ENCODE data around the gene TPRG1L.

TPRG1L gene

DNA sequence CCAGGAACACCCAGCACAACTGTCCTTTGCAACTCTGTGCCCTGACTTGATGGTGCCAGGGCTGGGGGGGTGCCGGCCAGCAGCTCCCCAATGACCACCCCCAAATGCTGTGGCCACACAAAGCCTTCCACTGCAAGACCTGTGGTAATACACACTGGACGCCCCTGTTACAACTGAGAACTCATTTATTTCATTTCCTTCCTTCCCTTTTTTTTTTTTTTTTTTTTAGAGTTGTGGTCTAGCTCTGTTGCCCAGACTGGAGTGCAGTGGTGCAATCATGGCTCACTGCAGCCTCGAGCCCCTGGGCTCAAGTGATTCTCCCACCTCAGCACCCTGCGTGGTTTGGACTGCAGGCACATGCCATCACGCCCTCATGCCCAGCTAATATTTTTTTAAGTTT, 52.7 kb downstream of the TPRG1L start:
- Histone ChIP-seq H3K27me3 (ENCODE audit: insufficient read depth, low read length, poor library complexity) (no peaks in the 10 kb centered on the region), H3K9me3 (ENCODE audit: insufficient read depth, low read length, severe bottlenecking) (no peaks in the 10 kb centered on the region), H3K9ac (ENCODE audit: low read depth, low read length) (no peak overlapping the region), H2AFZ (ENCODE audit: low read depth, low read length) (no peak overlapping the region), H3K27ac (ENCODE audit: low read length) (no peak overlapping the region), H3K4me3 (ENCODE audit: low read depth in 1 of 2, low read length in 2 of 2) (no peak overlapping the region), H4K20me1 (ENCODE audit: insufficient read depth, low read length) (peaks cover 91% of the 10 kb centered on the region), H3K79me2 (ENCODE audit: insufficient read depth, low read length) (peaks cover 52% of the 10 kb centered on the region), H3K4me2 (ENCODE audit: insufficient read depth, low read length) (no peak overlapping the region), H3K4me1 (ENCODE audit: insufficient read depth, low read length) (no peaks in the 10 kb centered on the region), H3K36me3 (ENCODE audit: insufficient read depth, low read length) (no peaks in the 10 kb centered on the region)
- no peak for DNase-seq
- no peak for ATAC-seq (ENCODE audit: insufficient read depth, low read depth)
- no peak for TF ChIP-seq EZH2 (IDR thresholded peaks at IDR 0.05; ENCODE audit: borderline replicate concordance, low read depth, low read length, severe bottlenecking)
- TF ChIP-seq, protein P1, sequence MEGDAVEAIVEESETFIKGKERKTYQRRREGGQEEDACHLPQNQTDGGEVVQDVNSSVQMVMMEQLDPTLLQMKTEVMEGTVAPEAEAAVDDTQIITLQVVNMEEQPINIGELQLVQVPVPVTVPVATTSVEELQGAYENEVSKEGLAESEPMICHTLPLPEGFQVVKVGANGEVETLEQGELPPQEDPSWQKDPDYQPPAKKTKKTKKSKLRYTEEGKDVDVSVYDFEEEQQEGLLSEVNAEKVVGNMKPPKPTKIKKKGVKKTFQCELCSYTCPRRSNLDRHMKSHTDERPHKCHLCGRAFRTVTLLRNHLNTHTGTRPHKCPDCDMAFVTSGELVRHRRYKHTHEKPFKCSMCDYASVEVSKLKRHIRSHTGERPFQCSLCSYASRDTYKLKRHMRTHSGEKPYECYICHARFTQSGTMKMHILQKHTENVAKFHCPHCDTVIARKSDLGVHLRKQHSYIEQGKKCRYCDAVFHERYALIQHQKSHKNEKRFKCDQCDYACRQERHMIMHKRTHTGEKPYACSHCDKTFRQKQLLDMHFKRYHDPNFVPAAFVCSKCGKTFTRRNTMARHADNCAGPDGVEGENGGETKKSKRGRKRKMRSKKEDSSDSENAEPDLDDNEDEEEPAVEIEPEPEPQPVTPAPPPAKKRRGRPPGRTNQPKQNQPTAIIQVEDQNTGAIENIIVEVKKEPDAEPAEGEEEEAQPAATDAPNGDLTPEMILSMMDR (IDR thresholded peaks at IDR 0.05; ENCODE audit: borderline replicate concordance, extremely low read depth, low read length, poor library complexity, severe bottlenecking): no peak

DNA sequence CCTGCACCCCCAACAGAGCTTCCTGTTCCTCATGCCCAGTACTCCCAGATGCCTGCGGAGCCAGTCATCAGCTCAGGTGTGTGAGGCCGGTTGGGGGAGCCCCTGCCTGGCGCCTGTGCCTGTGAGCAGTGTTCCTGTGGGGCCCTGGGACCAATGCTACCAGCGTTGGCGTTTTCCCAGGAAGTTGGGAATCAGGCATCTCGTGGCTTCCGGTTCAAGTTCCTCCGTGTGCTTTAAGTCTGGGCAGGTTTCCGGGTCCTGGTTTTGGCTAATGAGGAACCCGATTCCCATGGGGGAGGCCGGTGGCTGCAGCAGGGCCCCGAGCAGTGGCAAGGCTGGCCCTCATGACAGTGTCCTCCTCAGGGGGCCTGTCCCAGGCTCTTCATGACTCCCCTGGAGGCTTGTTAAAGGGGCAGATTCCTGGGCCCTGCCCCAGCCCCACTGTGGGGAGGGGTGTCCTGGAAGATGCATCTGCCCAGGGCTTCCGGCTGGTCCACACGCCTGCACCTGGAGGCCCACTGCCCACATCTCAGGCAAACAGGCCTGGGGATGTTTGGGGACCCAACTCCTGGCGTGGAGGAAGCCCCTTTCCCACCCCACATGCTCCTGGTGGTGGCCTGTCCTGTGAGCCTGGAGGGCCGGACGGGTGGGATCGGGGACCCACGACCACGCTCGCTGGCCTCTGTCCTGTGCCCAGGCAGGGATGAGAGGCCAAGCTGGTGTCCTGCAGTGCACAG, 53.7 kb downstream of the TPRG1L start:
- TF ChIP-seq, protein P1 (IDR thresholded peaks at IDR 0.05; ENCODE audit: borderline replicate concordance, extremely low read depth, low read length, poor library complexity, severe bottlenecking): no peak
- TF ChIP-seq EZH2 (IDR thresholded peaks at IDR 0.05; ENCODE audit: borderline replicate concordance, low read depth, low read length, severe bottlenecking): no peak
- Histone ChIP-seq H3K27me3 (ENCODE audit: insufficient read depth, low read length, poor library complexity) (no peaks in the 10 kb centered on the region), H3K27ac (ENCODE audit: low read length) (no peak overlapping the region), H3K9me3 (ENCODE audit: insufficient read depth, low read length, severe bottlenecking) (no peaks in the 10 kb centered on the region), H2AFZ (ENCODE audit: low read depth, low read length) (no peak overlapping the region), H3K79me2 (ENCODE audit: insufficient read depth, low read length) (peaks cover 41% of the 10 kb centered on the region), H3K4me3 (ENCODE audit: low read depth in 1 of 2, low read length in 2 of 2) (no peak overlapping the region), H4K20me1 (ENCODE audit: insufficient read depth, low read length) (peaks cover 91% of the 10 kb centered on the region), H3K4me2 (ENCODE audit: insufficient read depth, low read length) (no peak overlapping the region), H3K4me1 (ENCODE audit: insufficient read depth, low read length) (no peaks in the 10 kb centered on the region), H3K9ac (ENCODE audit: low read depth, low read length) (no peak overlapping the region), H3K36me3 (ENCODE audit: insufficient read depth, low read length) (peaks cover 9% of the 10 kb centered on the region)
- DNase-seq: no peak
- no peak for ATAC-seq (ENCODE audit: insufficient read depth, low read depth)

- H3K9me3 ChIP-seq (ENCODE audit: insufficient read depth, low read length, severe bottlenecking): no peaks in the 10 kb centered on the region
- H3K79me2 ChIP-seq (ENCODE audit: insufficient read depth, low read length): peaks cover 36% of the 10 kb centered on the region
- TF ChIP-seq EZH2 (IDR thresholded peaks at IDR 0.05; ENCODE audit: borderline replicate concordance, low read depth, low read length, severe bottlenecking): no peak
- TF ChIP-seq, protein P1 (IDR thresholded peaks at IDR 0.05; ENCODE audit: borderline replicate concordance, extremely low read depth, low read length, poor library complexity, severe bottlenecking): no peak
- peaks cover 89% of the 10 kb centered on the region for H4K20me1 ChIP-seq (ENCODE audit: insufficient read depth, low read length)
- DNase-seq (no peak), ATAC-seq (ENCODE audit: insufficient read depth, low read depth) (no peak)
- H2AFZ ChIP-seq (ENCODE audit: low read depth, low read length): no peak overlapping the region
- no peak overlapping the region for H3K4me2 ChIP-seq (ENCODE audit: insufficient read depth, low read length)
- no peak overlapping the region for H3K27ac ChIP-seq (ENCODE audit: low read length)
- H3K4me1 ChIP-seq (ENCODE audit: insufficient read depth, low read length): no peaks in the 10 kb centered on the region
- H3K9ac ChIP-seq (ENCODE audit: low read depth, low read length): no peak overlapping the region
- H3K36me3 ChIP-seq (ENCODE audit: insufficient read depth, low read length): peaks cover 14% of the 10 kb centered on the region
- H3K27me3 ChIP-seq (ENCODE audit: insufficient read depth, low read length, poor library complexity): no peaks in the 10 kb centered on the region
- no peak overlapping the region for H3K4me3 ChIP-seq (ENCODE audit: low read depth in 1 of 2, low read length in 2 of 2)
Observed at GRCh38 chr1:3679098-3679555, 54.3 kb downstream of the TPRG1L start.

All from DND-41 (cell line).